ENCODE measurements around the gene VTI1A.

DNA sequence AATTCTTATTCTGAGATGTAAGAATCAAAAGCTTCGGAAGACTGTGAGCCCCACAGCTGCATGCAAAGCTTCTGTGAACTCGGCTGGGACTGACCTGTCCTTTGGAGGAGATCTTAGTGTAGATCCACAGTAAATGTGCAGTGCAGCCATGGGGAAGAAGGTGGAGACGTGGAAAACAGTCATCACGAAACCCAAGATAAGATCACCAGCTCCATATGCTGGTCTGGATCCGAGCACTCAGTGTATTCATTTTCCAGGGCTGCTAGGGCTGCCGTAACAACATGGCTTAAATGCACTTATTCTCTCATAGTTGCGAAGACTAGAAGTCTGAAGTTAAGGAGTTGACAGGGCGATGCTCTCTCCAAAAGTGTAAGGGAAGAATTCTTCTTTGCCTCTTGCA, 360.0 kb downstream of the VTI1A start:
- no peak for TF ChIP-seq POLR2A (IDR thresholded peaks at IDR 0.05)
- TF ChIP-seq, protein P1, sequence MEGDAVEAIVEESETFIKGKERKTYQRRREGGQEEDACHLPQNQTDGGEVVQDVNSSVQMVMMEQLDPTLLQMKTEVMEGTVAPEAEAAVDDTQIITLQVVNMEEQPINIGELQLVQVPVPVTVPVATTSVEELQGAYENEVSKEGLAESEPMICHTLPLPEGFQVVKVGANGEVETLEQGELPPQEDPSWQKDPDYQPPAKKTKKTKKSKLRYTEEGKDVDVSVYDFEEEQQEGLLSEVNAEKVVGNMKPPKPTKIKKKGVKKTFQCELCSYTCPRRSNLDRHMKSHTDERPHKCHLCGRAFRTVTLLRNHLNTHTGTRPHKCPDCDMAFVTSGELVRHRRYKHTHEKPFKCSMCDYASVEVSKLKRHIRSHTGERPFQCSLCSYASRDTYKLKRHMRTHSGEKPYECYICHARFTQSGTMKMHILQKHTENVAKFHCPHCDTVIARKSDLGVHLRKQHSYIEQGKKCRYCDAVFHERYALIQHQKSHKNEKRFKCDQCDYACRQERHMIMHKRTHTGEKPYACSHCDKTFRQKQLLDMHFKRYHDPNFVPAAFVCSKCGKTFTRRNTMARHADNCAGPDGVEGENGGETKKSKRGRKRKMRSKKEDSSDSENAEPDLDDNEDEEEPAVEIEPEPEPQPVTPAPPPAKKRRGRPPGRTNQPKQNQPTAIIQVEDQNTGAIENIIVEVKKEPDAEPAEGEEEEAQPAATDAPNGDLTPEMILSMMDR (IDR thresholded peaks at IDR 0.05), result no peak

All from breast epithelium (tissue), 3 donors.